Measurements from ENCODE around the gene POR.
"Not testable (repeated sequence)": the region's sequence is repeated elsewhere in the genome, so short reads cannot be mapped to it uniquely, and the experiment has no call there.

The POR gene

GRCh38 chr7:75889826-75890225, 25.1 kb upstream of the POR start:
- Mint-ChIP-seq H3K4me3 (no peak overlapping the region), H3K27ac (ENCODE audit: low read depth) (no peak overlapping the region), H3K4me1 (no peaks in the 10 kb centered on the region), H3K27me3 (no peaks in the 10 kb centered on the region), H3K9me3 (no peaks in the 10 kb centered on the region), H3K36me3 (ENCODE audit: insufficient read depth) (peaks cover 22% of the 10 kb centered on the region)
- ATAC-seq (replicated peaks; ENCODE audit: extremely low read depth, poor library complexity, severe bottlenecking) (no peak), DNase-seq (ENCODE audit: low spot score in 2 of 2) (no peak)

GRCh38 chr7:75891237-75891636, 23.7 kb upstream of the POR start:
- ATAC-seq (replicated peaks; ENCODE audit: extremely low read depth, poor library complexity, severe bottlenecking); H3K27me3 Mint-ChIP-seq; DNase-seq (ENCODE audit: low spot score in 2 of 2); H3K9me3 Mint-ChIP-seq; H3K4me3 Mint-ChIP-seq; H3K4me1 Mint-ChIP-seq: not testable (repeated sequence)
- H3K36me3 Mint-ChIP-seq (ENCODE audit: insufficient read depth) = peaks cover 18% of the 10 kb centered on the region
- H3K27ac Mint-ChIP-seq (ENCODE audit: low read depth) = peak overlapping the region; percentile 41

- Mint-ChIP-seq H3K27ac (ENCODE audit: low read depth) (peak overlapping the region; percentile 41), H3K4me1 (no peaks in the 10 kb centered on the region), H3K27me3 (no peaks in the 10 kb centered on the region), H3K36me3 (ENCODE audit: insufficient read depth) (peaks cover 13% of the 10 kb centered on the region), H3K9me3 (no peaks in the 10 kb centered on the region), H3K4me3 (no peak overlapping the region)
- DNase-seq (ENCODE audit: low spot score in 2 of 2) (no peak), ATAC-seq (replicated peaks; ENCODE audit: extremely low read depth, poor library complexity, severe bottlenecking) (no peak)
Measured at GRCh38 chr7:75891815-75892411, 23.0 kb upstream of the POR start.

- no peaks in the 10 kb centered on the region for H3K9me3 Mint-ChIP-seq
- no peak overlapping the region for H3K27ac Mint-ChIP-seq (ENCODE audit: low read depth)
- H3K4me1 Mint-ChIP-seq = no peaks in the 10 kb centered on the region
- H3K36me3 Mint-ChIP-seq (ENCODE audit: insufficient read depth) = peaks cover 13% of the 10 kb centered on the region
- no peak for DNase-seq (ENCODE audit: low spot score in 2 of 2)
- no peak overlapping the region for H3K4me3 Mint-ChIP-seq
- ATAC-seq (replicated peaks; ENCODE audit: extremely low read depth, poor library complexity, severe bottlenecking) = no peak
- H3K27me3 Mint-ChIP-seq = no peaks in the 10 kb centered on the region
Measured at GRCh38 chr7:75892634-75893272, 22.2 kb upstream of the POR start.

- no peaks in the 10 kb centered on the region for H3K9me3 Mint-ChIP-seq
- H3K36me3 Mint-ChIP-seq (ENCODE audit: insufficient read depth) = peaks cover 5% of the 10 kb centered on the region
- H3K27ac Mint-ChIP-seq (ENCODE audit: low read depth) = no peak overlapping the region
- ATAC-seq (replicated peaks; ENCODE audit: extremely low read depth, poor library complexity, severe bottlenecking) (no peak), DNase-seq (ENCODE audit: low spot score in 2 of 2) (no peak)
- no peaks in the 10 kb centered on the region for H3K27me3 Mint-ChIP-seq
- H3K4me3 Mint-ChIP-seq = no peak overlapping the region
- H3K4me1 Mint-ChIP-seq = no peaks in the 10 kb centered on the region
Measured at GRCh38 chr7:75896803-75897327, 18.1 kb upstream of the POR start.

GRCh38 chr7:75900617-75901315, 14.2 kb upstream of the POR start:
- Mint-ChIP-seq H3K36me3 (ENCODE audit: insufficient read depth) (peaks cover 1% of the 10 kb centered on the region), H3K4me1 (no peaks in the 10 kb centered on the region), H3K9me3 (no peaks in the 10 kb centered on the region), H3K27me3 (no peaks in the 10 kb centered on the region), H3K27ac (ENCODE audit: low read depth) (no peak overlapping the region), H3K4me3 (no peak overlapping the region)
- DNase-seq (ENCODE audit: low spot score in 2 of 2) (no peak), ATAC-seq (replicated peaks; ENCODE audit: extremely low read depth, poor library complexity, severe bottlenecking) (no peak)

- Mint-ChIP-seq H3K27ac (ENCODE audit: low read depth) (no peak overlapping the region), H3K9me3 (no peaks in the 10 kb centered on the region), H3K36me3 (ENCODE audit: insufficient read depth) (peaks cover 2% of the 10 kb centered on the region), H3K4me1 (no peaks in the 10 kb centered on the region), H3K4me3 (no peak overlapping the region), H3K27me3 (no peaks in the 10 kb centered on the region)
- ATAC-seq (replicated peaks; ENCODE audit: extremely low read depth, poor library complexity, severe bottlenecking) (no peak), DNase-seq (ENCODE audit: low spot score in 2 of 2) (no peak)
Measured at GRCh38 chr7:75905785-75906604, 9.0 kb upstream of the POR start.

- ATAC-seq (replicated peaks; ENCODE audit: extremely low read depth, poor library complexity, severe bottlenecking) (no peak), DNase-seq (ENCODE audit: low spot score in 2 of 2) (no peak)
- Mint-ChIP-seq H3K27ac (ENCODE audit: low read depth) (no peak overlapping the region), H3K4me3 (no peak overlapping the region), H3K27me3 (no peaks in the 10 kb centered on the region), H3K36me3 (ENCODE audit: insufficient read depth) (peaks cover 2% of the 10 kb centered on the region), H3K9me3 (no peaks in the 10 kb centered on the region), H3K4me1 (no peaks in the 10 kb centered on the region)
Measured at GRCh38 chr7:75906991-75907667, 7.8 kb upstream of the POR start.

GRCh38 chr7:75907668-75908039, 7.3 kb upstream of the POR start:
- not testable (repeated sequence) for ATAC-seq (replicated peaks; ENCODE audit: extremely low read depth, poor library complexity, severe bottlenecking); H3K27me3 Mint-ChIP-seq; H3K27ac Mint-ChIP-seq (ENCODE audit: low read depth); H3K4me1 Mint-ChIP-seq; H3K9me3 Mint-ChIP-seq; H3K36me3 Mint-ChIP-seq (ENCODE audit: insufficient read depth); DNase-seq (ENCODE audit: low spot score in 2 of 2); H3K4me3 Mint-ChIP-seq

GRCh38 chr7:75909521-75910132, 5.3 kb upstream of the POR start:
- no peaks in the 10 kb centered on the region for H3K9me3 Mint-ChIP-seq
- peak overlapping the region; percentile 5 for H3K27ac Mint-ChIP-seq (ENCODE audit: low read depth)
- H3K4me3 Mint-ChIP-seq = no peak overlapping the region
- DNase-seq (ENCODE audit: low spot score in 2 of 2) (no peak), ATAC-seq (replicated peaks; ENCODE audit: extremely low read depth, poor library complexity, severe bottlenecking) (no peak)
- H3K27me3 Mint-ChIP-seq = no peaks in the 10 kb centered on the region
- peaks cover 7% of the 10 kb centered on the region for H3K36me3 Mint-ChIP-seq (ENCODE audit: insufficient read depth)
- H3K4me1 Mint-ChIP-seq = peaks cover 7% of the 10 kb centered on the region

GRCh38 chr7:75911186-75911585, 3.8 kb upstream of the POR start:
- ATAC-seq (replicated peaks; ENCODE audit: extremely low read depth, poor library complexity, severe bottlenecking); DNase-seq (ENCODE audit: low spot score in 2 of 2); H3K27me3 Mint-ChIP-seq; H3K9me3 Mint-ChIP-seq; H3K27ac Mint-ChIP-seq (ENCODE audit: low read depth); H3K4me3 Mint-ChIP-seq: not testable (repeated sequence)
- Mint-ChIP-seq H3K4me1 (peaks cover 16% of the 10 kb centered on the region), H3K36me3 (ENCODE audit: insufficient read depth) (peaks cover 18% of the 10 kb centered on the region)

- Mint-ChIP-seq H3K9me3 (no peaks in the 10 kb centered on the region), H3K4me1 (peaks cover 22% of the 10 kb centered on the region), H3K27ac (ENCODE audit: low read depth) (peak overlapping the region; percentile 92), H3K4me3 (peak overlapping the region; percentile 89), H3K36me3 (ENCODE audit: insufficient read depth) (peaks cover 23% of the 10 kb centered on the region), H3K27me3 (no peaks in the 10 kb centered on the region)
- DNase-seq (ENCODE audit: low spot score in 2 of 2) (no peak), ATAC-seq (replicated peaks; ENCODE audit: extremely low read depth, poor library complexity, severe bottlenecking) (no peak)
Measured at GRCh38 chr7:75913437-75913836, 1.5 kb upstream of the POR start.
